ACHN (cell line): ENCODE measurements around the gene ZNF274.

Source experiments
- DNase-seq: peaks from one replicate; pipeline ENCODE4 v3.0.0-alpha.2; 2015
- in situ Hi-C: cut with HindIII; loops from 2 replicates; pipeline ENCODE4 v1.10.0; 2017; ENCODE audit warnings: low sequenced_read_pairs, low pct_ligation_motif_present, low pct_unique_long_range_greater_than_20kb

Gene ZNF274

GRCh38 chr19:58261968-58262921 lies 79.4 kb downstream of the ZNF274 start:
- no peak for DNase-seq
- in situ Hi-C loops, result no loop called here

GRCh38 chr19:58262922-58263296 lies 80.0 kb downstream of the ZNF274 start:
- in situ Hi-C loops, result no loop called here
- DNase-seq, result no peak
